ENCODE data around the gene TMPRSS3. TPM values are rescaled to one million over a fixed set of nuclear protein-coding genes. Genes with fewer than 3 reads are reported as not detected.

Gene TMPRSS3
- total RNA-seq, 2 donors from 2014 or later: not detected

- H3K27ac Mint-ChIP-seq: no peak overlapping the region
- peaks cover 14% of the 10 kb centered on the region for H3K27me3 Mint-ChIP-seq (ENCODE audit: insufficient read depth)
- H3K9ac ChIP-seq (ENCODE audit: extremely low read depth, low read length, poor library complexity, severe bottlenecking): no peak overlapping the region
- H3K4me3 Mint-ChIP-seq: no peak overlapping the region
- DNase-seq: no peak
- H3K9me3 Mint-ChIP-seq: no peaks in the 10 kb centered on the region
- H3K4me1 Mint-ChIP-seq: no peaks in the 10 kb centered on the region
- no peaks in the 10 kb centered on the region for H3K36me3 Mint-ChIP-seq (ENCODE audit: low read depth)
- no peaks in the 10 kb centered on the region for H3K4me1 ChIP-seq (ENCODE audit: control insufficient read depth, insufficient read depth, low read length)
- peaks cover 3% of the 10 kb centered on the region for H3K27me3 ChIP-seq (ENCODE audit: control insufficient read depth, insufficient read depth, low read length, poor library complexity, severe bottlenecking)
- 78 to 86% methylated on average over 2 to 3 of the region's 3 CpGs for WGBS, 2 experiments (ENCODE audit: insufficient coverage in 1 of 2, insufficient read length in 1 of 2)
- TF ChIP-seq CTCF (conservative IDR thresholded peaks at IDR 0.05): no peak
- no peaks in the 10 kb centered on the region for H3K36me3 ChIP-seq (ENCODE audit: control insufficient read depth, insufficient read depth, low read length)
- no peaks in the 10 kb centered on the region for H3K9me3 ChIP-seq (ENCODE audit: control insufficient read depth, low read length)
- no peak overlapping the region for H3K4me3 ChIP-seq (ENCODE audit: low read length)
- H3K27ac ChIP-seq (ENCODE audit: low read depth, low read length): no peak overlapping the region
Observed at GRCh38 chr21:42421018-42421793, 25.4 kb upstream of the TMPRSS3 start.

GRCh38 chr21:42419845-42420244, 24.0 kb upstream of the TMPRSS3 start:
- peaks cover 3% of the 10 kb centered on the region for H3K27me3 ChIP-seq (ENCODE audit: control insufficient read depth, insufficient read depth, low read length, poor library complexity, severe bottlenecking)
- WGBS, 2 experiments (ENCODE audit: insufficient coverage in 1 of 2, insufficient read length in 1 of 2): 80 to 90% methylated on average over 1 to 6 of the region's 6 CpGs
- Mint-ChIP-seq H3K9me3 (no peaks in the 10 kb centered on the region), H3K27me3 (ENCODE audit: insufficient read depth) (peaks cover 14% of the 10 kb centered on the region), H3K4me1 (no peaks in the 10 kb centered on the region), H3K36me3 (ENCODE audit: low read depth) (no peaks in the 10 kb centered on the region), H3K27ac (no peak overlapping the region), H3K4me3 (no peak overlapping the region)
- no peaks in the 10 kb centered on the region for H3K4me1 ChIP-seq (ENCODE audit: control insufficient read depth, insufficient read depth, low read length)
- no peak for DNase-seq
- H3K4me3 ChIP-seq (ENCODE audit: low read length): no peak overlapping the region
- H3K36me3 ChIP-seq (ENCODE audit: control insufficient read depth, insufficient read depth, low read length): no peaks in the 10 kb centered on the region
- TF ChIP-seq CTCF (conservative IDR thresholded peaks at IDR 0.05): no peak
- H3K9me3 ChIP-seq (ENCODE audit: control insufficient read depth, low read length): no peaks in the 10 kb centered on the region
- no peak overlapping the region for H3K27ac ChIP-seq (ENCODE audit: low read depth, low read length)
- H3K9ac ChIP-seq (ENCODE audit: extremely low read depth, low read length, poor library complexity, severe bottlenecking): no peak overlapping the region

GRCh38 chr21:42418886-42419285, 23.0 kb upstream of the TMPRSS3 start:
- Mint-ChIP-seq H3K4me3 (no peak overlapping the region), H3K9me3 (no peaks in the 10 kb centered on the region), H3K36me3 (ENCODE audit: low read depth) (no peaks in the 10 kb centered on the region), H3K27ac (no peak overlapping the region), H3K27me3 (ENCODE audit: insufficient read depth) (peaks cover 12% of the 10 kb centered on the region), H3K4me1 (no peaks in the 10 kb centered on the region)
- no peak for DNase-seq
- no peaks in the 10 kb centered on the region for H3K4me1 ChIP-seq (ENCODE audit: control insufficient read depth, insufficient read depth, low read length)
- TF ChIP-seq CTCF (conservative IDR thresholded peaks at IDR 0.05): no peak
- H3K27me3 ChIP-seq (ENCODE audit: control insufficient read depth, insufficient read depth, low read length, poor library complexity, severe bottlenecking): peaks cover 3% of the 10 kb centered on the region
- H3K9ac ChIP-seq (ENCODE audit: extremely low read depth, low read length, poor library complexity, severe bottlenecking): no peak overlapping the region
- 80% methylated on average over 1 to 2 of the region's 4 CpGs for WGBS, 2 experiments (ENCODE audit: insufficient coverage in 1 of 2, insufficient read length in 1 of 2)
- H3K4me3 ChIP-seq (ENCODE audit: low read length): no peak overlapping the region
- H3K36me3 ChIP-seq (ENCODE audit: control insufficient read depth, insufficient read depth, low read length): no peaks in the 10 kb centered on the region
- H3K9me3 ChIP-seq (ENCODE audit: control insufficient read depth, low read length): no peaks in the 10 kb centered on the region
- H3K27ac ChIP-seq (ENCODE audit: low read depth, low read length): no peak overlapping the region
